GM21381 (cell line): Measurements from ENCODE around the gene HAUS8.

ENCODE experiments used
- ATAC-seq: cut with Tn5 transposase; IDR thresholded peaks from one replicate; pipeline ENCODE4 v1.9.1; 2021; ENCODE audit warnings: mild to moderate bottlenecking, moderate library complexity; ENCODE audit not compliant: unreplicated experiment

The HAUS8 gene

GRCh38 chr19:17076543-17076991, 1.3 kb upstream of the HAUS8 start:
- ATAC-seq: no peak

- ATAC-seq: no peak
Observed at GRCh38 chr19:17075864-17076542, 751 bp upstream of the HAUS8 start.

- no peak for ATAC-seq
Observed at GRCh38 chr19:17074634-17075034, 618 bp downstream of the HAUS8 start.

- no peak for ATAC-seq
Observed at GRCh38 chr19:17073869-17074633, 1.2 kb downstream of the HAUS8 start.

GRCh38 chr19:17070912-17071311, 4.3 kb downstream of the HAUS8 start:
- no peak for ATAC-seq

GRCh38 chr19:17070421-17070820, 4.8 kb downstream of the HAUS8 start:
- ATAC-seq: no peak

GRCh38 chr19:17069193-17069592, 6.1 kb downstream of the HAUS8 start:
- ATAC-seq: no peak

- no peak for ATAC-seq
Observed at GRCh38 chr19:17063428-17063827, 11.8 kb downstream of the HAUS8 start.

- ATAC-seq: no peak
Observed at GRCh38 chr19:17061691-17062090, 13.6 kb downstream of the HAUS8 start.

GRCh38 chr19:17061205-17061604, 14.0 kb downstream of the HAUS8 start:
- ATAC-seq: no peak

- no peak for ATAC-seq
Observed at GRCh38 chr19:17060802-17061201, 14.4 kb downstream of the HAUS8 start.

- ATAC-seq: no peak
Observed at GRCh38 chr19:17058236-17058635, 17.0 kb downstream of the HAUS8 start.

GRCh38 chr19:17055636-17056035, 19.6 kb downstream of the HAUS8 start:
- ATAC-seq: no peak

GRCh38 chr19:17054746-17055145, 20.5 kb downstream of the HAUS8 start:
- no peak for ATAC-seq

- ATAC-seq: no peak
Observed at GRCh38 chr19:17052439-17052838, 22.8 kb downstream of the HAUS8 start.

GRCh38 chr19:17049711-17050280, 25.5 kb downstream of the HAUS8 start:
- ATAC-seq: no peak

GRCh38 chr19:17048885-17049453, 26.3 kb downstream of the HAUS8 start:
- ATAC-seq: no peak

- no peak for ATAC-seq
Observed at GRCh38 chr19:17045907-17046502, 29.2 kb downstream of the HAUS8 start.

- no peak for ATAC-seq
Observed at GRCh38 chr19:17043744-17044143, 31.5 kb downstream of the HAUS8 start.

GRCh38 chr19:17041976-17042375, 33.3 kb downstream of the HAUS8 start:
- ATAC-seq: no peak

GRCh38 chr19:17037966-17038500, 37.2 kb downstream of the HAUS8 start:
- no peak for ATAC-seq
